GM19238 (cell line): Measurements from ENCODE around the gene FANK1.

Experiments
- DNase-seq: peaks from one replicate; pipeline ENCODE4 v3.0.0; 2011; ENCODE audit warnings: low spot score; ENCODE audit not compliant: insufficient read length

FANK1 gene

DNA sequence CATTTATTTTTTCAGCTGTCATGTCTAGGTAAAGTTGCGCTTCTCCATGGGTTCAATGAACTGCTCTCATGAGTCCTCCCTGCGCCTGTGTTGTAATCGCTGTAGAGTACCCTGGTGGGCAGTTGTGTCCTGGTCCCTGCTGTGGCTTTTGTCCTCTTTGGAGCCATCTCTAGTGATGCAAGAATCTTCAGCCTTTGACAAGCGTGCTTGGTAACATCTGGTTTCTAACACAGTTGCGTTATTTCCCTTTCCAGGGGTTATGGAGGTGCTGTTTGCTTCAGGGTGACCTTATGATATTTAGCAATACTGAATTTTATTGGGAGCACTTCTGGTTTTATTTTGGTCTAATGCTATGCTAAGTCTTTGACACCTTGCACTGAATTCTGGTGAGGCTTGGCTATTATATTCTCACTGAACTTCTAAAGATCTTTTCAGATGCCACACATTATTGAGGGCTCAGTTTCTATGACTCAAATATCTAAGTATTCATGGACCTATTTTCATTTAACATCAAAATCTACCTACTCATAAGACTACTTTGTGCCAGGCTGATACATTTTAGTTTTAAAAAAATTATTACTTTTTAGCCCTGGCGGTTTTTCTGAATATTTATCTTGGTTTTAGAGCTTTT lies 88.6 kb downstream of the FANK1 start:
- DNase-seq: no peak

DNA sequence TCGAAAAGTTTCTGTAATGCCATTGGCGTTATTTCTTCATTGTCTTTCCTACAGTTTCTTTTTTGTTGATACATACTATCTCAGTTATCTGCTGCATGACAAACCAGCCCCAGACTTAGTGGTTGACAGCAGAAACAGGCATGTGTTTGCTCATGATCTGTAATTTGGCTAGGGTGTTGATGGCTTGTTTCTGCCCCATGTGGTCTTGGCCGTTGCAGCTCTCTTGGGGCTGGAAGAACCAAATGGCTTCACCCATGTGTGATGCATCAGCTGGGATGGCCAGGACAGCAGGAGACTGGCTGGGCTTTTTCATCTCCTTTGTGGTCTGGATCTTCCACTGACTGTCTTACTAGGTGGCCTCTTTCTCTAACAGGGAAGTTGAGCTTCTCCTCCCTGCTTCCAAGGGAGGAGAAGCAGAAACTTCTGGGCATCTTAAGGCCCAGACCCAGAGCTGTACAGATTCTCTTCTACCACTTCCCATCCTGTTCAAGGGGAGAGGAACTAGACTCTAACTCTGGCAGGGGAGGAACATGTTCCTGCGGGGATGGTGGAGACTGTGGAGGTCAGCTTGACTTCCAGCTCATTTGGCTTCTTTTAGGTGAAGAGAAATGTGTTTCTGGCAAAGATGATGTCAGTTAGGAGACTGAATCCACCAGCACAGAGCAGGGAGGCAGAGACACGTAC lies 89.3 kb downstream of the FANK1 start:
- DNase-seq: no peak

- no peak for DNase-seq
Measured at GRCh38 chr10:125989791-125990190, 93.4 kb downstream of the FANK1 start.

DNA sequence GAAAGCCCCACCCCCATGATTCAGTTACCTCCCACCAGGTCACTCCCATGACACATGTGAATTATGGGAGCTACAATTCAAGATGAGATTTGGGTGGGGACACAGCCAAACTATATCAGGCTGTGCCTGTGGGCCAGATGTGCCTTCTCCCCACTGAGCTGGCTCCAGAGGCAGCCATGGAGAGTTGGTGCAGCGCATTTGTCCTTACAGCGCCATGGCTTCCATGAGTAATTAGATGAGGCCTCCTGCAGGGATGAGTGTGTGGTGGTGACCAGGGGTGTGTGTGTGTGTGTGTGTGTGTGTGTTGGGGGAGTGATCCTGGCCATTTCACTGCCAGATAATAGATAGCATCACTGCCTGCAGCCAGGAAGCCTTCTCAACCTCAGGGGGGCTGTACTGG lies 94.6 kb downstream of the FANK1 start:
- DNase-seq: no peak

- DNase-seq: no peak
Measured at GRCh38 chr10:125991392-125991791, 95.0 kb downstream of the FANK1 start.

DNA sequence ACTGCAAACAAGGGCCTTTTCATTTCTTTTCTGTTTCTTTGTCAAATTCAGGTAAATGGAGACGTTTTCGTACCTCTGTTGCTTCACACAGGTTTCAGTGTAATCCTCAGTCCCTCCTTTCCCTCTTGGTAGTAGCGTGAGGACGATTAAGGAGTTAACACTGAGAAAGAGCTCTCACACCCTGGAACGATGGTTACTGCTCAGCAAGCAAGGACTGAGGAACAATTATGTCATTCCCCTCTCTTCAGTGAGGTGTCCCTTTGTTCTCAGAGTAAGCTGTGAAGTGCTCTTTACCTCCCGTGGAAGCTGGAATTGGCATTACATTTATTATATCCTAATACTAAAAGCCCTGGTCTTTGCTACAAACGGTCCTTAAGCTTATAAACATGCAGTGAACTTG lies 95.9 kb downstream of the FANK1 start:
- DNase-seq: no peak

GRCh38 chr10:125994601-125995000 lies 98.2 kb downstream of the FANK1 start:
- no peak for DNase-seq

- DNase-seq: no peak
Measured at GRCh38 chr10:125995726-125996304, 99.5 kb downstream of the FANK1 start.

DNA sequence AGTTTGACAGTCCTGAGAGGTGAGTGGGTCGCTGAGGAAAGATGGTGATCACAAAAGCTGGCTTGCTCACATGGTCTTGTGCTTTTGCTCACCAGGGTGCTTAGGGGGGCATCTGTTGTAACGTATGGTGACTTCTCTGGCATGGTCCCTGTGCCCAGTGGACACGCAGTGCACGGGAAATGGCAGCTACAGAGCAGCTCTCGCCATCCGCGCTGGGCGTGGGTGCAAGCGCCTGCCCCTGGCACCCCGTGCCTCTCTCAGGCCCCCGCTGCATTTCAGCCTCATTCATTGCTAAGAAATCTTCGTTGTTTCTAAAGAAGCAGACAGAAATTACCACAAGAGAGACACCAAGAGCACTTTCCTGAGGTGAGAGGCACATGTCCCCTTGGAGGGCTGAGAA lies 101.2 kb downstream of the FANK1 start:
- no peak for DNase-seq

DNA sequence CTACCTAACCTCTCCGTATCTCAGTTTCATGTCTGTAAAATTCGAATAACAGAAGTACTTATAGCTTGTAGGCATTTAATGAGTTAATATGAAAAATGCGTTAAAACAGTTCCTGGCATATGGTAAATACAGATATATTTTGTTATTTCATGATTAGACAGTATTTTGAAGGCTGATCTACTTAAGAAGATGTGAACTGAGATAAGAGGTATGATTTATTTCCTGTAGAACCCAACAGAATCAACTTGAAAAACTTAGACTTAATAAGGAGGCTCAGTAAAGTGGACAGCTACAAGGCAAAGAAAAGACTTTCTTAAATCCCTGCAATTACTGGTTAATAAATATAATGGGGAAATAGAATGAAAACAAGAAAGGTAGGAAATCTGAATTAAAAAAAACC lies 103.3 kb downstream of the FANK1 start:
- no peak for DNase-seq

DNA sequence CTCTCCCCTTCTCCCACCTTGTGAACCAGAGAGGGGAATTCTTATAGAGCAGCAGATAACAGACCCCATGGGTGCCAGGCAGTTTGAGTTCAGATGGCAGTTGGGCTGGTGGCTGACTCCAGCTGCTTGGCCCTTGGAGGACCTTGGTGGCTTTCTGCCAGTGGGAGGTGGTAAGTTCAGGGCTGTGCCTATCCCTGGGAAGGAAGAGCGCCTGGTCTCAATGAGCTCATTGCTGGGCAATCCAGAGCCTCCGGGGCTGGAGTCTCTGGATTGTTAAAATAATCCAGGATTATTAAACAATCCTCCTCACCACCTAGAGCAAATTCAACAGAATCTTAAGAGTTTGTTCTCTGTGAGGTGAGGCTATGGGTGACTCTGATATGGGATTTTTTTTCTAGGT lies 105.2 kb downstream of the FANK1 start:
- DNase-seq: no peak

GRCh38 chr10:126004752-126005151 lies 108.4 kb downstream of the FANK1 start:
- DNase-seq: no peak

GRCh38 chr10:126006264-126006663 lies 109.9 kb downstream of the FANK1 start:
- no peak for DNase-seq

DNA sequence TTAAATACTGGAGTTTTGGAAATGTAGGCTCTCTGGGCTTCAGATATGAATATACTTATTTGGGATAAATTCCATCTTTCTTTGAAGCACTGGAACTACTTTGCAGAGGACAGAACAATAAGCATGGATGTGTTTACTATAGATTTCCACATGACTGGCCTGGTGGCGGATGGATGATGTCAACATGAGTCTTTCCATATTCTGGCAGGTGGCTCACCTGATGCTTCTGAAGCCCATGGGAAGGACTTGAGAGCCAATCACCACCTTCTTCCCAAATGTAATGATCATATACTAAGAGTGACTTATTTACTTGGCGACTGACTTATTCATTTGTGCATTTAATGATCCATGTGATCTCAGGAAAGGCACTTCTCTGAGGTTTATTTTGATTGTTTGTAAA lies 110.5 kb downstream of the FANK1 start:
- no peak for DNase-seq

DNA sequence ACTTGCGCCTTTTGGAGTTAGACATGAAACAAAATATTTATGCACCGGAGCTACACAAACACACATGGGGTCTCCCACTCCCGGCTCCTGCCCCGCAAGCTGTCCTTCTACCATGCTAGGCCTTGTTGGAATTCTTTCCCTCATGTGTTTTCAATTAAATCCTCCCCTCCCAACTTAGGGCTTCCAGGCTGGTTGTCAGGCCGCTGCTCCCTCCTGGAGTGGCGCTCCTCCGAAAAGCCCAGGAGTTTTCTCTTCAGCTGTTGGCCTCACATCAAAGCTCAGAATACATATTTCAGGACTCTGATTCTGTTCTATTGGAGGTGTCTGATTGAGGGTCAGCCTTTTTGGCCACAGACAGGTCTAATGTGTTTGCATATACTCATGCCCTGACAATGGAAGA lies 113.3 kb downstream of the FANK1 start:
- no peak for DNase-seq

- no peak for DNase-seq
Measured at GRCh38 chr10:126011995-126012394, 115.6 kb downstream of the FANK1 start.

- no peak for DNase-seq
Measured at GRCh38 chr10:126012485-126012884, 116.1 kb downstream of the FANK1 start.

DNA sequence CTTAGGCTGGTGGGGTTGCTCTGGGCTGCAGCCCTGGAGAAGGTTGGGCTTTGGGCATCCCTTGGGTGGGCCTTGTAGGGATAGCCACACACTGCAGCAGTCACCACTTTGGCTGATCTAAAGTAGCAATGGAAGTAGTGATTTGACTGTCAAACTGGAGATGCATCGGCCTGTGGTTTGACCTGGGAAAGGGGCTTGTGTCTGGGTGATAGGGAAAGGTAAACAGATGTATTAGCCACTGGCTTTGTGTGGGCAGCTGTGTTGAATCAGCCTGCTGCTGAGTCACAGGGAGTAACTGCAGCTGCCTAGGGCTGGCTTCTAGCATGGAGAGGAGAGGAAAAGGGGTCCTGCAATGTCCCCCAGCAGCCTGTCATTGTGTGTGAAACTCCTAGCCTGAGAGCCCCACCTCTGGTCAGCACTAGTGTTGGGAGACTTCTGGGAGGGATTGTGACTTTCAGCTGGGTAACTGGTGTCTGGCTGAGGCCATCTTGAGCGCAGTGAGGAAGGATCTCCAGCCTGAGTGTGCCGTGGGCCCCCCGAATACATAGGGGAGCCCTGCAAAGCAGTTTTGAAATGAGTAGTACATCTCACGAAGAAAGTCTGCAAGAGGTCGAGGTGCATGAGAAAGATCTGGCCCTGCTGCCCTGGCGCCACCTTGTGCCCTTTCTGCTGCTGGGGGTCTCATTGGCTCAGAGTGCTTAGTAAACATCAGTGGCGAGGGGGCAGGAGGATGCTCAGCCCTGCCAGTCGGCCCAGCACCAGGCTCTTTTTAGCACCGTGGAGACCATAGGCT lies 117.3 kb downstream of the FANK1 start:
- DNase-seq: no peak

DNA sequence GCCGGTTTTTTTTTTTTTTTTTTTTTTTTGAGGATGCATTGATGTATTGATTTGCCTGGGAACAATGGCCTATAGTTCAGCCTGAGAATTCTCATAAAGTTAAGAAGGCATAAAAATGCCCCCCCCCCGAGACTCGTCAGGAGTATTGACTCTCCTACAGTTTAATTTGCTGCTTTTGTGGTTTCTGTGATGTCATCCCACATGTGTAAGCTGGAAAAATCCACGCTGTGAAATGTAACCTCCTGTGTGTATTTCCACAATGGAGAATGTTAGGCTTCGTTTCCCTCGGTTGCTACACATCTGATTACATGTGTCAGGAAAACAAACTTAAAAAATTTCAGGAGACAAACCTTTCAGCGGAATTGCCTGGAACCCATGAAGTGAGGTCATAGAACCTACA lies 117.9 kb downstream of the FANK1 start:
- DNase-seq: no peak

- no peak for DNase-seq
Measured at GRCh38 chr10:126015413-126015812, 119.0 kb downstream of the FANK1 start.

DNA sequence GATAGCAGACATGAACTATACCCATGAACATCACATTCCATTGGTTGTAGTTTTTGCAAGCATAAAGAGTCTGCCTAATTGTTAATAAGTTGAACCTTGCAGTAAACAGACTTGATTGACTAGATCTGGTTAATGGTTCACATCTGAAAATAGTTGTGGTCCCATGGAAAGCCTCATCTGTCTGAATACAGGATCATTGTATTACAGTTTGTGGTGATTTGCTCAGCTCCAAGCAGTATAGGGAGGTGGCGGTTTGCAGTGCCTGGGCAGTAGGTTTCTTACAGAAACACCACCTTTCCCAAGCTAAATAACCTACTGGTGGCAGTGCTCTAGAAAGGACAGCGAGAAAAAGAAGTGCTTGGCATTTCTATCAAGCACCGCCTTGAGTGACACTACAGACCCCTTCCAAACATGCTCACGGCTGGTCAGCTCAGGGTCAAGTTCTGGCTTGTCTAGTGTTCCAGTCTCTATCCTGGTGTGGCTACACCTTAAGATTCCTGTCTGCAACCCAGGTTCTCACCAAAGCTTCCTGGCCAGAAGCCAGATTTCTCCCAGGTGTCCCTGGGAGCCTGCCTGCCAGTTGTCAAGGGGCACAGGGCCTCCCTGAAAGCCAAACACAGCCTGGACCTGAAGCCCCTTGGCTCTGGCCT lies 119.9 kb downstream of the FANK1 start:
- DNase-seq: no peak

DNA sequence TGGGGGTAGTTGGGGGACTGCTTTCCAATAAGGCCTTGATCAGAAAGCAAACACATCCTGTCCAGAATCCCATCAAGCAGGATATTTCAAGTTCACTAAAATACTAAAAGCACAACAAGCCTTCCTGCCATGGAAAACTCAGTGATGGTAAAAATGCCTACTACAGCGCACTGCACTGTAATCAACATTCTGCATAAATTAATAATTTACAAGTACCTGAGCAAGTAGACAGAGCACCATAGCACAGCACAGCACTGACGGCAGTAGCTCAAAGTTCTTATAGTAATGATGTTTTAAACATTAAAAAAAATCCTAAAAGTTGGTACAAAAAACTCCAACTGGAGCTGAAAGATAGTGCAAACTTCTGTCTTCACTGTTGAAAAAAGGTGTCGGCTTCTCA lies 120.5 kb downstream of the FANK1 start:
- no peak for DNase-seq
